Measurements from ENCODE around the gene MALRD1.

The MALRD1 gene

GRCh38 chr10:19111501-19112267 lies 63.1 kb downstream of the MALRD1 start:
- DNase-seq (ENCODE audit: low spot score) = no peak

GRCh38 chr10:19117438-19117837 lies 68.8 kb downstream of the MALRD1 start:
- no peak for DNase-seq (ENCODE audit: low spot score)

- no peak for DNase-seq (ENCODE audit: low spot score)
Observed at GRCh38 chr10:19119191-19119590, 70.6 kb downstream of the MALRD1 start.

GRCh38 chr10:19120381-19120908 lies 71.8 kb downstream of the MALRD1 start:
- DNase-seq (ENCODE audit: low spot score) = no peak

- DNase-seq (ENCODE audit: low spot score) = no peak
Observed at GRCh38 chr10:19133992-19134391, 85.4 kb downstream of the MALRD1 start.

- no peak for DNase-seq (ENCODE audit: low spot score)
Observed at GRCh38 chr10:19142967-19143366, 94.4 kb downstream of the MALRD1 start.

- DNase-seq (ENCODE audit: low spot score) = no peak
Observed at GRCh38 chr10:19144206-19144605, 95.6 kb downstream of the MALRD1 start.

GRCh38 chr10:19154375-19154774 lies 105.8 kb downstream of the MALRD1 start:
- DNase-seq (ENCODE audit: low spot score) = no peak

GRCh38 chr10:19158358-19158757 lies 109.8 kb downstream of the MALRD1 start:
- DNase-seq (ENCODE audit: low spot score) = no peak

GRCh38 chr10:19158870-19159269 lies 110.3 kb downstream of the MALRD1 start:
- DNase-seq (ENCODE audit: low spot score) = no peak

GRCh38 chr10:19164461-19164860 lies 115.9 kb downstream of the MALRD1 start:
- DNase-seq (ENCODE audit: low spot score) = no peak

GRCh38 chr10:19168584-19168983 lies 120.0 kb downstream of the MALRD1 start:
- no peak for DNase-seq (ENCODE audit: low spot score)

- no peak for DNase-seq (ENCODE audit: low spot score)
Observed at GRCh38 chr10:19169041-19169440, 120.4 kb downstream of the MALRD1 start.

- no peak for DNase-seq (ENCODE audit: low spot score)
Observed at GRCh38 chr10:19169684-19170083, 121.1 kb downstream of the MALRD1 start.

GRCh38 chr10:19178675-19179074 lies 130.1 kb downstream of the MALRD1 start:
- no peak for DNase-seq (ENCODE audit: low spot score)

- DNase-seq (ENCODE audit: low spot score) = no peak
Observed at GRCh38 chr10:19184891-19185290, 136.3 kb downstream of the MALRD1 start.

- DNase-seq (ENCODE audit: low spot score) = no peak
Observed at GRCh38 chr10:19194866-19195265, 146.3 kb downstream of the MALRD1 start.

GRCh38 chr10:19195698-19196097 lies 147.1 kb downstream of the MALRD1 start:
- DNase-seq (ENCODE audit: low spot score) = no peak

- DNase-seq (ENCODE audit: low spot score) = no peak
Observed at GRCh38 chr10:19200211-19200610, 151.6 kb downstream of the MALRD1 start.

- DNase-seq (ENCODE audit: low spot score) = no peak
Observed at GRCh38 chr10:19204246-19204917, 155.8 kb downstream of the MALRD1 start.

GRCh38 chr10:19209319-19209718 lies 160.7 kb downstream of the MALRD1 start:
- DNase-seq (ENCODE audit: low spot score) = no peak

GRCh38 chr10:19212590-19212989 lies 164.0 kb downstream of the MALRD1 start:
- no peak for DNase-seq (ENCODE audit: low spot score)

- DNase-seq (ENCODE audit: low spot score) = no peak
Observed at GRCh38 chr10:19221216-19221615, 172.6 kb downstream of the MALRD1 start.

Data from hematopoietic multipotent progenitor cell treated with erythropoietin and hydrocortisone succinate and interleukin-3 and kit ligand, for 17 days (in vitro differentiated cells).